Left kidney (tissue), 2 donors: ENCODE results near the gene OSBPL2. TPM values are rescaled to one million over a fixed set of nuclear protein-coding genes. Genes with fewer than 3 reads are reported as not detected.

Experiments
- DNase-seq: peaks from one replicate; pipeline ENCODE4 v3.0.0-alpha.2; 2013
- polyA plus RNA-seq: library from polyadenylated mRNA; unstranded; fragments of 120-200 nt; gene quantifications from one replicate; pipeline ENCODE4 v1.2.1, GENCODE V29; 2013; ENCODE audit not compliant: insufficient read length

Gene OSBPL2
- polyA plus RNA-seq, 1 donor, result 43.6 TPM

GRCh38 chr20:62311832-62312661 is 73.7 kb downstream of the OSBPL2 start:
- no peak for DNase-seq

- DNase-seq, result no peak
Measured at GRCh38 chr20:62312662-62312977, 74.3 kb downstream of the OSBPL2 start.

- DNase-seq, result no peak
Measured at GRCh38 chr20:62313021-62313420, 74.7 kb downstream of the OSBPL2 start.

GRCh38 chr20:62313460-62314338 is 75.4 kb downstream of the OSBPL2 start:
- DNase-seq, result no peak

- no peak for DNase-seq
Measured at GRCh38 chr20:62314339-62314638, 76.0 kb downstream of the OSBPL2 start.

- no peak for DNase-seq
Measured at GRCh38 chr20:62314711-62315302, 76.5 kb downstream of the OSBPL2 start.

GRCh38 chr20:62315773-62316172 is 77.5 kb downstream of the OSBPL2 start:
- no peak for DNase-seq

GRCh38 chr20:62316331-62317166 is 78.2 kb downstream of the OSBPL2 start:
- DNase-seq, result no peak

- DNase-seq, result no peak
Measured at GRCh38 chr20:62317167-62317655, 78.9 kb downstream of the OSBPL2 start.

GRCh38 chr20:62318400-62319345 is 80.4 kb downstream of the OSBPL2 start:
- no peak for DNase-seq

GRCh38 chr20:62319346-62319909 is 81.1 kb downstream of the OSBPL2 start:
- DNase-seq, result no peak

GRCh38 chr20:62320581-62321354 is 82.4 kb downstream of the OSBPL2 start:
- DNase-seq, result no peak

GRCh38 chr20:62321521-62321948 is 83.2 kb downstream of the OSBPL2 start:
- DNase-seq, result no peak

- DNase-seq, result no peak
Measured at GRCh38 chr20:62321975-62322374, 83.7 kb downstream of the OSBPL2 start.

- DNase-seq, result no peak
Measured at GRCh38 chr20:62322492-62323041, 84.2 kb downstream of the OSBPL2 start.

GRCh38 chr20:62323146-62323979 is 85.0 kb downstream of the OSBPL2 start:
- DNase-seq, result no peak

GRCh38 chr20:62323980-62324906 is 85.9 kb downstream of the OSBPL2 start:
- DNase-seq, result no peak
